ENCODE data around the gene SH3PXD2B.

The SH3PXD2B gene

GRCh38 chr5:172389578-172390112 is 64.7 kb downstream of the SH3PXD2B start:
- H3K79me1 ChIP-seq (ENCODE audit: low read length) = no peaks in the 10 kb centered on the region
- peaks cover 31 to 42% of the 10 kb centered on the region in 2 experiments for H3K36me3 ChIP-seq (ENCODE audit: control insufficient read depth in 1 of 2, insufficient read depth in 2 of 2, low read length in 2 of 2)
- no peak overlapping the region for H3K18ac ChIP-seq (ENCODE audit: low read length)
- no peak overlapping the region for H3K23ac ChIP-seq (ENCODE audit: low read length)
- no peaks in the 10 kb centered on the region for H3K4me1 ChIP-seq (ENCODE audit: control insufficient read depth in 1 of 2, insufficient read depth in 2 of 2, low read length in 2 of 2)
- H4K8ac ChIP-seq (ENCODE audit: low read depth, low read length) = no peak overlapping the region
- no peak overlapping the region for H2AK5ac ChIP-seq (ENCODE audit: low read length)
- no peaks in the 10 kb centered on the region for H3K79me2 ChIP-seq (ENCODE audit: control insufficient read depth, insufficient read depth, low read length, poor library complexity)
- no peak overlapping the region for H3K4me3 ChIP-seq (ENCODE audit: low read depth, low read length)
- no peaks in the 10 kb centered on the region for H3K27me3 ChIP-seq (ENCODE audit: insufficient read depth, low read length)
- no peak overlapping the region for H3K27ac ChIP-seq (ENCODE audit: low read depth, low read length)
- H3K4me2 ChIP-seq (ENCODE audit: low read length) = no peak overlapping the region
- no peak for DNase-seq
- H4K91ac ChIP-seq (ENCODE audit: low read depth, low read length) = no peak overlapping the region
- H3K9ac ChIP-seq (ENCODE audit: low read length) = no peak overlapping the region
- H2BK5ac ChIP-seq (ENCODE audit: low read depth, low read length, poor library complexity) = no peak overlapping the region
- H2BK12ac ChIP-seq (ENCODE audit: low read length) = no peak overlapping the region
- WGBS (ENCODE audit: extremely low coverage, insufficient coverage, insufficient read length) = no CpG with 5 or more reads among the region's 2 CpGs
- no peak overlapping the region for H2BK120ac ChIP-seq (ENCODE audit: insufficient read depth, low read length, poor library complexity)
- H3K9me3 ChIP-seq (ENCODE audit: insufficient read depth, low read depth, low read length) = no peaks in the 10 kb centered on the region
- H2AFZ ChIP-seq (ENCODE audit: insufficient read depth, low read length, poor library complexity) = no peak overlapping the region
- no peak overlapping the region for H4K12ac ChIP-seq (ENCODE audit: low read depth, low read length)
- H3K4ac ChIP-seq (ENCODE audit: low read depth, low read length) = no peak overlapping the region
- no peak overlapping the region for H3K14ac ChIP-seq (ENCODE audit: low read length)

- WGBS (ENCODE audit: extremely low coverage, insufficient coverage, insufficient read length) = no CpG with 5 or more reads among the region's 2 CpGs
- Histone ChIP-seq H3K9ac (ENCODE audit: low read length) (no peak overlapping the region), H3K23ac (ENCODE audit: low read length) (no peak overlapping the region), H4K91ac (ENCODE audit: low read depth, low read length) (no peak overlapping the region), H2BK120ac (ENCODE audit: insufficient read depth, low read length, poor library complexity) (no peak overlapping the region), H3K4me2 (ENCODE audit: low read length) (no peak overlapping the region), H3K79me1 (ENCODE audit: low read length) (no peaks in the 10 kb centered on the region), H4K12ac (ENCODE audit: low read depth, low read length) (no peak overlapping the region), H3K18ac (ENCODE audit: low read length) (no peak overlapping the region), H3K4me3 (ENCODE audit: low read depth, low read length) (no peak overlapping the region), H3K4me1 (ENCODE audit: control insufficient read depth in 1 of 2, insufficient read depth in 2 of 2, low read length in 2 of 2) (peaks cover 2 to 3% of the 10 kb centered on the region in 2 experiments), H3K14ac (ENCODE audit: low read length) (no peak overlapping the region), H3K27ac (ENCODE audit: low read depth, low read length) (no peak overlapping the region), H3K4ac (ENCODE audit: low read depth, low read length) (no peak overlapping the region), H3K27me3 (ENCODE audit: insufficient read depth, low read length) (no peaks in the 10 kb centered on the region), H2BK12ac (ENCODE audit: low read length) (no peak overlapping the region), H2AK5ac (ENCODE audit: low read length) (no peak overlapping the region), H4K8ac (ENCODE audit: low read depth, low read length) (no peak overlapping the region), H3K79me2 (ENCODE audit: control insufficient read depth, insufficient read depth, low read length, poor library complexity) (no peaks in the 10 kb centered on the region), H3K36me3 (ENCODE audit: control insufficient read depth in 1 of 2, insufficient read depth in 2 of 2, low read length in 2 of 2) (peaks cover 30 to 39% of the 10 kb centered on the region in 2 experiments), H3K9me3 (ENCODE audit: insufficient read depth, low read depth, low read length) (no peaks in the 10 kb centered on the region), H2BK5ac (ENCODE audit: low read depth, low read length, poor library complexity) (no peak overlapping the region), H2AFZ (ENCODE audit: insufficient read depth, low read length, poor library complexity) (no peak overlapping the region)
- no peak for DNase-seq
Measured at GRCh38 chr5:172388246-172388733, 66.0 kb downstream of the SH3PXD2B start.

- Histone ChIP-seq H3K9ac (ENCODE audit: low read length) (no peak overlapping the region), H3K4me1 (ENCODE audit: control insufficient read depth in 1 of 2, insufficient read depth in 2 of 2, low read length in 2 of 2) (peaks cover 2 to 4% of the 10 kb centered on the region in 2 experiments), H2BK5ac (ENCODE audit: low read depth, low read length, poor library complexity) (no peak overlapping the region), H2AK5ac (ENCODE audit: low read length) (no peak overlapping the region), H3K23ac (ENCODE audit: low read length) (no peak overlapping the region), H4K8ac (ENCODE audit: low read depth, low read length) (no peak overlapping the region), H3K18ac (ENCODE audit: low read length) (no peak overlapping the region), H3K4me2 (ENCODE audit: low read length) (no peak overlapping the region), H3K4ac (ENCODE audit: low read depth, low read length) (no peak overlapping the region), H4K91ac (ENCODE audit: low read depth, low read length) (no peak overlapping the region), H3K79me2 (ENCODE audit: control insufficient read depth, insufficient read depth, low read length, poor library complexity) (no peaks in the 10 kb centered on the region), H3K14ac (ENCODE audit: low read length) (no peak overlapping the region), H3K27me3 (ENCODE audit: insufficient read depth, low read length) (no peaks in the 10 kb centered on the region), H4K12ac (ENCODE audit: low read depth, low read length) (no peak overlapping the region), H3K9me3 (ENCODE audit: insufficient read depth, low read depth, low read length) (no peaks in the 10 kb centered on the region), H2AFZ (ENCODE audit: insufficient read depth, low read length, poor library complexity) (no peak overlapping the region), H3K27ac (ENCODE audit: low read depth, low read length) (no peak overlapping the region), H2BK120ac (ENCODE audit: insufficient read depth, low read length, poor library complexity) (no peak overlapping the region), H3K79me1 (ENCODE audit: low read length) (no peaks in the 10 kb centered on the region), H3K4me3 (ENCODE audit: low read depth, low read length) (no peak overlapping the region), H2BK12ac (ENCODE audit: low read length) (no peak overlapping the region), H3K36me3 (ENCODE audit: control insufficient read depth in 1 of 2, insufficient read depth in 2 of 2, low read length in 2 of 2) (peaks cover 45 to 54% of the 10 kb centered on the region in 2 experiments)
- no CpG with 5 or more reads among the region's 5 CpGs for WGBS (ENCODE audit: extremely low coverage, insufficient coverage, insufficient read length)
- DNase-seq = no peak
Measured at GRCh38 chr5:172385707-172386106, 68.6 kb downstream of the SH3PXD2B start.

- no peak overlapping the region for H4K8ac ChIP-seq (ENCODE audit: low read depth, low read length)
- H3K4me1 ChIP-seq (ENCODE audit: control insufficient read depth in 1 of 2, insufficient read depth in 2 of 2, low read length in 2 of 2) = peaks cover 2 to 4% of the 10 kb centered on the region in 2 experiments
- DNase-seq = no peak
- no peak overlapping the region for H3K23ac ChIP-seq (ENCODE audit: low read length)
- H2AK5ac ChIP-seq (ENCODE audit: low read length) = no peak overlapping the region
- H3K9ac ChIP-seq (ENCODE audit: low read length) = no peak overlapping the region
- H4K12ac ChIP-seq (ENCODE audit: low read depth, low read length) = no peak overlapping the region
- peaks cover 45 to 52% of the 10 kb centered on the region in 2 experiments for H3K36me3 ChIP-seq (ENCODE audit: control insufficient read depth in 1 of 2, insufficient read depth in 2 of 2, low read length in 2 of 2)
- H3K9me3 ChIP-seq (ENCODE audit: insufficient read depth, low read depth, low read length) = no peaks in the 10 kb centered on the region
- no peak overlapping the region for H3K14ac ChIP-seq (ENCODE audit: low read length)
- no peak overlapping the region for H2BK120ac ChIP-seq (ENCODE audit: insufficient read depth, low read length, poor library complexity)
- no peak overlapping the region for H3K4me3 ChIP-seq (ENCODE audit: low read depth, low read length)
- no peaks in the 10 kb centered on the region for H3K79me2 ChIP-seq (ENCODE audit: control insufficient read depth, insufficient read depth, low read length, poor library complexity)
- H3K27ac ChIP-seq (ENCODE audit: low read depth, low read length) = no peak overlapping the region
- no CpG with 5 or more reads among the region's 5 CpGs for WGBS (ENCODE audit: extremely low coverage, insufficient coverage, insufficient read length)
- no peak overlapping the region for H2BK12ac ChIP-seq (ENCODE audit: low read length)
- no peak overlapping the region for H2AFZ ChIP-seq (ENCODE audit: insufficient read depth, low read length, poor library complexity)
- H4K91ac ChIP-seq (ENCODE audit: low read depth, low read length) = no peak overlapping the region
- no peaks in the 10 kb centered on the region for H3K27me3 ChIP-seq (ENCODE audit: insufficient read depth, low read length)
- no peak overlapping the region for H2BK5ac ChIP-seq (ENCODE audit: low read depth, low read length, poor library complexity)
- no peak overlapping the region for H3K18ac ChIP-seq (ENCODE audit: low read length)
- H3K79me1 ChIP-seq (ENCODE audit: low read length) = no peaks in the 10 kb centered on the region
- H3K4me2 ChIP-seq (ENCODE audit: low read length) = no peak overlapping the region
- no peak overlapping the region for H3K4ac ChIP-seq (ENCODE audit: low read depth, low read length)
Measured at GRCh38 chr5:172385010-172385563, 69.2 kb downstream of the SH3PXD2B start.
